Measurements from ENCODE around the gene NPC2.

GRCh38 chr14:74510959-74511409, 17.9 kb upstream of the NPC2 start:
- no peak for TF ChIP-seq SP1 (IDR thresholded peaks at IDR 0.05)
- no peak for TF ChIP-seq TARDBP (IDR thresholded peaks at IDR 0.05)
- no peak for TF ChIP-seq FOXM1 (IDR thresholded peaks at IDR 0.05; ENCODE audit: borderline replicate concordance)

Data from HEK293T (cell line).